ENCODE data around the gene UQCC2.

The UQCC2 gene

DNA sequence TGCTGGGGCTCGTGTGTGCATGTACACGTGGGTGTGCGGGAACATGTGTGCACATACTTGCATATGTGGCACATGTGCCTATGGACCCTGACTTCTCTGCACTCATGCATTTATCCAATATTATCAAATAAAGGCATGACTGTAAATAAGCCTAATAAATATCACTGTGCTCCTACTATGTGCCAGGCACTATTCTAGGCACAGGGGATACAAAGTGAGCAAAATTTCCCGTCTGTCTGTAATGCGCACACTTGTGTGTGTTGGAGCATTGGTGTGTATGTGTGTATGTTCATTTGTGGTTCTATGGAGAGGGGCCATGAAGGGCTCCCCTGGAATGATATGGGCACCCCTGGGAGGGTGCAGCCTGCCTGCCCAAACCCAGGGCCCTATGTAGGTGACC lies 48.5 kb downstream of the UQCC2 start:
- peaks cover 4% of the 10 kb centered on the region for H3K4me1 ChIP-seq (ENCODE audit: insufficient read depth, low read length)
- H2AFZ ChIP-seq (ENCODE audit: low read depth, low read length) = no peak overlapping the region
- no peaks in the 10 kb centered on the region for H3K36me3 ChIP-seq (ENCODE audit: insufficient read depth, low read length)
- H3K27me3 ChIP-seq (ENCODE audit: insufficient read depth, low read length) = no peaks in the 10 kb centered on the region
- no peak overlapping the region for H3K4me3 ChIP-seq (ENCODE audit: low read length)
- H3K9me3 ChIP-seq (ENCODE audit: low read length) = peaks cover 3% of the 10 kb centered on the region

DNA sequence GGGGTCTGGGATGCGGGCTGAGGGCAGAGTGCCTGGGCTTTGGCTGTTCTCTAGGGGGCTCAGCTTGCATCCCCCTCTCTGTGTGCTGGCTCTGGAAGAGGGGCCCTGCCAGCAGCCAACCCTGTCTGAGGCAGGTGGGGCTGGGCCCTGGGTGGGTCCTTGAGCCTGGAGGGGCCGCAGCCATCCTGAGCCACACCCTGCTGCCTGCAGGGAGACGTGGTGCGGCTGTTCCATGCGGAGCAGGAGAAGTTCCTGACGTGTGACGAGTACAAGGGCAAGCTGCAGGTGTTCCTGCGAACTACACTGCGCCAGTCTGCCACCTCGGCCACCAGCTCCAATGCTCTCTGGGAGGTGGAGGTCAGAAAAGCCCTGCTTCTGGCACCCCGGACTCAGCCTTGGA lies 49.2 kb downstream of the UQCC2 start:
- peaks cover 3% of the 10 kb centered on the region for H3K9me3 ChIP-seq (ENCODE audit: low read length)
- H3K27me3 ChIP-seq (ENCODE audit: insufficient read depth, low read length) = no peaks in the 10 kb centered on the region

DNA sequence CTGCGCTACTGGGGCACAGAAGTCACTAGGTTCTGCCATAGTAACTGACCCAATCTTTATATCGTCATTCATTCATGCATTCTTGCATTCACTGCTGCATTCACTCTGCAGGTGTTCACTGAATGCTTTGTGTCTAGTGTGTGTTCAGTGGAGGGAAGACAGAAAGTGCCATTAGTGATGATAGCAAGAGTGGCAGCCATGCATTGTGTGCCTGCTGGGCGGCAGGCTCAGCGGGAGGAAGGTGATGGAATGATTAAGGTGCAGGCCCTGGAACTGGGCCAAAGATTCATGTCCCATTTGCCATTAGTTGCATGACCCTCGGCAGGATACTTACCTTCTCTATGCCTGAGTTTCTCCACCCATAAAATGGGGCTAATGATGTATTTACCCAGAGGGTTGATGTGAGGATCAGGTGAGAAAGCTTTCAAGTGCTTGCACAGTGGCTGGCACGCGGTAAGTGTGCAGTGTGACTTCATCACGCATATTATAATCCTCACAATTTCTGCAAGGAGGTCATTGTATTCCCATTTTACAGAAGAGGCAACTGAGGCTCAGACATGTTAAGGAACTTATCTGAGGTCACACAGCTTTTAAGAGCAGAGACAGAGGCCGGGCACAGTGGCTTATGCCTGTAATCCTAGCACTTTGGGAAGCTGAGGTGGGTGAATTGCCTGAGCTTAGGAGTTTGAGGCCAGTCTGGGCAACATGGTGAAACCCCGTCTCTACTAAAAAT lies 50.2 kb downstream of the UQCC2 start:
- H3K4me1 ChIP-seq (ENCODE audit: insufficient read depth, low read length) = peaks cover 4% of the 10 kb centered on the region
- H2AFZ ChIP-seq (ENCODE audit: low read depth, low read length) = no peak overlapping the region
- no peaks in the 10 kb centered on the region for H3K27me3 ChIP-seq (ENCODE audit: insufficient read depth, low read length)
- no peaks in the 10 kb centered on the region for H3K9me3 ChIP-seq (ENCODE audit: low read length)
- no peaks in the 10 kb centered on the region for H3K36me3 ChIP-seq (ENCODE audit: insufficient read depth, low read length)
- no peak overlapping the region for H3K4me3 ChIP-seq (ENCODE audit: low read length)

More for the DNA sequence above, 49.2 kb downstream of the UQCC2 start:
- Histone ChIP-seq H2AFZ (ENCODE audit: low read depth, low read length) (no peak overlapping the region), H3K4me1 (ENCODE audit: insufficient read depth, low read length) (peaks cover 4% of the 10 kb centered on the region), H3K4me3 (ENCODE audit: low read length) (no peak overlapping the region), H3K36me3 (ENCODE audit: insufficient read depth, low read length) (no peaks in the 10 kb centered on the region)

DNA sequence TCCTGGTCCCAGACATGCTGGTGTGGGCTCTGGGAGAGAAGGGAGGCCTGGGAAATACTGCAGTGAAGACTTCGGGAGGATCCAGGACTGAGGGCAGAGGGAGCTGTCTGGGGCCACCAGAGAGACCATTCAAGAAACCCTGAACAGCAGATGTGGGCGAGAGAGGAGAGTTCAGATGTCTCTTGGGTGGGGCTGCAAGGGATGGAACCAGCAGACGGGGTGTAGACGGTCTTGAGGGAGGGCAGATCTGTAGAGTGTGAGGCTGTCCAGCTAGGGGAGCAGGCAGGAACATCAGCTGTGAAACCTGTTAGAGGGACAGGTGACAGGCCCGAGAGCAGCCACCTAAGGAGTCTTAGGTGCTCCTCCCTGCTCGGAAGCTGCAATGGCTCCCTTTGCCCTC lies 51.5 kb downstream of the UQCC2 start:
- no peaks in the 10 kb centered on the region for H3K27me3 ChIP-seq (ENCODE audit: insufficient read depth, low read length)
- peaks cover 4% of the 10 kb centered on the region for H3K4me1 ChIP-seq (ENCODE audit: insufficient read depth, low read length)
- no peaks in the 10 kb centered on the region for H3K36me3 ChIP-seq (ENCODE audit: insufficient read depth, low read length)
- H2AFZ ChIP-seq (ENCODE audit: low read depth, low read length) = no peak overlapping the region
- H3K9me3 ChIP-seq (ENCODE audit: low read length) = no peaks in the 10 kb centered on the region
- no peak overlapping the region for H3K4me3 ChIP-seq (ENCODE audit: low read length)

DNA sequence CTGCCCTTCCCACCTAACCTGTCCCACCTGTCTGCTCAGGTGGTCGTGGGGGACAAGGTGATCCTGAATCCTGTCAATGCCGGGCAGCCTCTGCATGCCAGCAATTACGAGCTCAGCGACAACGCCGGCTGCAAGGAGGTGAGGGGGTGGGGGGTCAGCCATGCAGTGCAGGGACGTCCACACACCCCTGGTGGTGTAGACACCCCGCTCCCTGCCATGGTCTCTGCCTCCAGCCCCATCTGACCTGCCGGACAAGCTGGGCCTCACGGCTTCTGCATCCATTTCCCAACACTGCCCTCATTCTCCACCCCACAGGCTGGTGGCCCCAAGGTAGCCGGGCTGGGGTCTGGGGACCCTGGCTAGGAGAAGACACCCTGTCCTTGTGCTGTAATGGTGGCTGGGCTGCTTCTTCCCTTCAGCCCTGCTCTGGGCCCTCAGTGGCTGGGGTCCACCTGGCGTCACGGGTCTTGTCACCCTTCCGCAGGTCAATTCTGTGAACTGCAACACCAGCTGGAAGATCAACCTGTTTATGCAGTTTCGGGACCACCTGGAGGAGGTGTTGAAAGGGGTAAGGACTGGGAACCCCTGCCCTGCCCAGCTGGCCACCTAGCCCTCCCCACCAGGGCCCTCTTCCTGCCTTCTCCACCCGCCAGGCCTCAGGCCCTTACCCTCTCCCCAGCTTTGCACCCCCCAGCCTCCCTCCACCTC lies 52.4 kb downstream of the UQCC2 start:
- Histone ChIP-seq H3K9me3 (ENCODE audit: low read length) (no peaks in the 10 kb centered on the region), H3K36me3 (ENCODE audit: insufficient read depth, low read length) (no peaks in the 10 kb centered on the region), H3K4me3 (ENCODE audit: low read length) (no peak overlapping the region), H3K4me1 (ENCODE audit: insufficient read depth, low read length) (peaks cover 4% of the 10 kb centered on the region), H2AFZ (ENCODE audit: low read depth, low read length) (no peak overlapping the region), H3K27me3 (ENCODE audit: insufficient read depth, low read length) (no peaks in the 10 kb centered on the region)

DNA sequence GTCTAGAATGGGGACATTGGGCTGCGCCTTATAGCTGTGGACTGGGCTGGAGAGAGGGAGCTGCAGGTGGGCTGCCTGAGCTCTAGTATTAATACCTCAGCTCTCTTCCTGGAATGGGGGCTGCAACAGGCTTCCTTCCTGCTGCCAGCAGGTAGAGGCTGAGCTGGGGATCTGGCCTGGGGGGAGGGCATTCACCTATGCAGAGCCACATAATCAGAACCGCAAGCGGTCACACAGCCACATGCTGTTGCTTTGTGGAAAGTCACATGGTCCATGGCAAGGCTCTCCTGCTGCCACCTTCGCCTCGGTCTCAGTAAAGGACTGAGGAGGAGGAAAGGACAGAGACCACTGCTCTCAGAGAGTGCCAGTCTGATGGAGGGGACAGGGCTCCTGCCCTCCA lies 54.7 kb downstream of the UQCC2 start:
- H3K27me3 ChIP-seq (ENCODE audit: insufficient read depth, low read length) = no peaks in the 10 kb centered on the region
- no peak overlapping the region for H3K4me3 ChIP-seq (ENCODE audit: low read length)
- H3K36me3 ChIP-seq (ENCODE audit: insufficient read depth, low read length) = no peaks in the 10 kb centered on the region
- peaks cover 4% of the 10 kb centered on the region for H3K4me1 ChIP-seq (ENCODE audit: insufficient read depth, low read length)
- no peaks in the 10 kb centered on the region for H3K9me3 ChIP-seq (ENCODE audit: low read length)
- no peak overlapping the region for H2AFZ ChIP-seq (ENCODE audit: low read depth, low read length)

DNA sequence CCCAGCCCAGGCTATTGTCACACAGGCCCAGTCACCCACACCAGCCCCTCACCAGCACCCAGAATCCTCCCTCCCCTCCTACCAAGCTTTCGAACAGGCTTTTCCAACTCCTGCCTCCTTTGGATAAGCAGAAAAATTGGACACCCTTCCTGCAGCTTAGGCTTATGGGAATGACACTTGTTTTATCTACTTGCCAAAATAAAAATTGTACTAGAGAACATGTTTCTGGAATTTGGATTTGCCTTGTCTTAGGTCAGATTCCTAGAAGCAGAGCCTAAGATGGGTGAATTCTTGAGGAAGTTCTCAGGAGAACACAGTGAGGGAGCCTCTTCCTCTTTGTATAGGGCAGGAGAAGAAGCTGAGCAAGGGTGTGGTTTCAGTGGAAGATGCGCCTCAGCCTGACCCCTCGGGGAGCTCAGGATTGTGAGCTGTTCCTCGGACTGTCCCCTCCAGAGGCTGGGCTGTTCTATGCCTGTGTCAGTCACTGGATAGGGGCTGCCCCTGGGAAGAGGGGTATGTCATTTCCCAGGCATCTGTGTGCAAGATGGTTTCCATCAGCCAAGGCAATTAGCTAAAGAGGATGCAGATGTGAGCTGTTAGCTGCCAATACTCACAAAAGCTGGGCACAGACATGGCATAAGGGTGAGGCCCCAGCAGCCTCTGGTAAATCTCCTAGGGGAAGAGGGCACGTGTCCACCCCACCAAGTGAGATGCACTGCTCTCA lies 56.5 kb downstream of the UQCC2 start:
- Histone ChIP-seq H3K4me1 (ENCODE audit: insufficient read depth, low read length) (no peaks in the 10 kb centered on the region), H3K36me3 (ENCODE audit: insufficient read depth, low read length) (no peaks in the 10 kb centered on the region), H2AFZ (ENCODE audit: low read depth, low read length) (no peak overlapping the region), H3K9me3 (ENCODE audit: low read length) (no peaks in the 10 kb centered on the region), H3K27me3 (ENCODE audit: insufficient read depth, low read length) (no peaks in the 10 kb centered on the region), H3K4me3 (ENCODE audit: low read length) (no peak overlapping the region)

DNA sequence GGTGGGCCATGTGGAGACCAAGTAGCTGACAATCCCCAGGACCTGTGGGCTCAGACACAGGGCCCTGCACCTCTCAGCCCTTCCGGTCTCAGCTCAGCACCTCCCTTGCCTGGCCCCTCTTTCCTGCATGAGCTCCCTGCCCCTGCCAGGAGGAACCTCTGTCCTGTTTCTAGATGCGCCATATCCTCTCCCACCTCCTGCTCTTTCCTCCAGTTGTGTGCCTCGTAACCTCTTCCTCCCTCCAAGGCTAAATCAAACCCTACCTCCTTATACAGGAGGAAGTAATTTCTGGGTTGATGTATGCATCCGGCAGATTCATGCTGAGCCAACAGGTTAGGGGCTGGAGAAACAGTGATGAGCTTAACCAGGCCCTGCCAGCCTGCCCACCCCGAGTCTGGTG lies 59.5 kb downstream of the UQCC2 start:
- Histone ChIP-seq H3K4me1 (ENCODE audit: insufficient read depth, low read length) (peaks cover 7% of the 10 kb centered on the region), H3K36me3 (ENCODE audit: insufficient read depth, low read length) (no peaks in the 10 kb centered on the region), H3K9me3 (ENCODE audit: low read length) (no peaks in the 10 kb centered on the region), H3K4me3 (ENCODE audit: low read length) (no peak overlapping the region), H2AFZ (ENCODE audit: low read depth, low read length) (no peak overlapping the region), H3K27me3 (ENCODE audit: insufficient read depth, low read length) (no peaks in the 10 kb centered on the region)

DNA sequence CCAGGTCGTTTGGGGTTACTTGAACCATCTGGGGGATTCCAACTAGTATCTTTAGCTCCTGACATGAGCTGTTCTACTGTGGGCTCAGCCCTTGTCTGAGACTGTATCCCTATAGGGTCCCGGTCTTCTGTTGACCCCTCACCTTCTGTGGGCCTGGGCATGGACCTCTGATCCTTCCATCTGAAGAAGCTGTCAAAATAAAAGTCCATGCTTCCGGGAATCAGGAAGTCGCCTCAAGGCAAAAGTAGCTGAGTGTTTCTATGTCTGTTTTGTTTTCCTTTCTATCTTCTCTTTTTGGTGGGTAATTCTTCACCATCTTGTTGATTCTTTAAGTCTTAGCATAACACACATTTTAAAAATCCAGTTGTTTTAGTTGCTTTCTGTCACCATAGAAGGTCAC lies 60.1 kb downstream of the UQCC2 start:
- no peaks in the 10 kb centered on the region for H3K9me3 ChIP-seq (ENCODE audit: low read length)
- no peak overlapping the region for H3K4me3 ChIP-seq (ENCODE audit: low read length)
- H3K27me3 ChIP-seq (ENCODE audit: insufficient read depth, low read length) = no peaks in the 10 kb centered on the region
- H2AFZ ChIP-seq (ENCODE audit: low read depth, low read length) = no peak overlapping the region
- H3K36me3 ChIP-seq (ENCODE audit: insufficient read depth, low read length) = no peaks in the 10 kb centered on the region
- peaks cover 8% of the 10 kb centered on the region for H3K4me1 ChIP-seq (ENCODE audit: insufficient read depth, low read length)

Data from neuron (in vitro differentiated cells).